ENCODE data around the gene VPS35L. TPM values are rescaled to one million over a fixed set of nuclear protein-coding genes. Genes with fewer than 3 reads are reported as not detected.

VPS35L gene
- total and polyA plus RNA-seq, 2 of the 13 experiments (the other 11 are each of a cell fraction or from before 2014, with no cell fraction given), result 1.4 to 1.6 TPM

DNA sequence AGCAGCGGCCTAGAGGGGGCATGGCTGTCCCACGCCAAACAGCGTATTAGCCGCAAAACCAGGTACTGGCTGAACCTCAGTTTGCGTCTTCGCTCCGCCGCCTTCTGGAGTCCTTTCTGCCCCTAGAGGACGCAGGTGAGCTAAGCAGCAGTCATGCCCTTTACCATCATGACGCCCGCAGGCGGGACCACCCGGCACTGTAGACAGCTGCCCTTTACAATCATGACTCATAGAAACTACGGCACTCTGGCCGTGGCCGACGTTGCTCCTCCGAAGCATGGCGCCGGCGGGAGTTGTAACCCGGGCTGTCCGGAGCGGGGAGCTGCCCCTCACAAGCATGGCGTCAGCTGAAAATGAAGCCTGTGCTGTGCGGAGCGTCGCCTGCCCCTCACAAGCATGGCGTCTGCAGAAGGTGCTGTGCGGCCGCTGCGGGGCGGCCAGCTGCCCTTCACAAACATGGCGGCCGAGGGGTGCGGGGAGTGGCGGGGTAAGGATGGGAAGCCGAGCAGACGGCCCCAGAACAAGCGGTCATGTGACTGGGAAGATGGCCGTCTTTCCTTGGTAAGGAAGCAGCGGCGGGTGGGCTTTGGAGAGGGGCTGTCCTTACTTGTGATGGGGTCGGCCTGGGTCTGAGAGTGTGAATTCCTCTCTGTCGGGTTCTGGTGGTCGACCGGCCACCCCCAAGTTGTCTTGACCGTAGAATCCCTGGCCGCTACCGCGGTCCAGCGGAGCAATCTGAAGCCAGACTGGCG is at the start of gene VPS35L (continued):
- TF ChIP-seq, protein P1, sequence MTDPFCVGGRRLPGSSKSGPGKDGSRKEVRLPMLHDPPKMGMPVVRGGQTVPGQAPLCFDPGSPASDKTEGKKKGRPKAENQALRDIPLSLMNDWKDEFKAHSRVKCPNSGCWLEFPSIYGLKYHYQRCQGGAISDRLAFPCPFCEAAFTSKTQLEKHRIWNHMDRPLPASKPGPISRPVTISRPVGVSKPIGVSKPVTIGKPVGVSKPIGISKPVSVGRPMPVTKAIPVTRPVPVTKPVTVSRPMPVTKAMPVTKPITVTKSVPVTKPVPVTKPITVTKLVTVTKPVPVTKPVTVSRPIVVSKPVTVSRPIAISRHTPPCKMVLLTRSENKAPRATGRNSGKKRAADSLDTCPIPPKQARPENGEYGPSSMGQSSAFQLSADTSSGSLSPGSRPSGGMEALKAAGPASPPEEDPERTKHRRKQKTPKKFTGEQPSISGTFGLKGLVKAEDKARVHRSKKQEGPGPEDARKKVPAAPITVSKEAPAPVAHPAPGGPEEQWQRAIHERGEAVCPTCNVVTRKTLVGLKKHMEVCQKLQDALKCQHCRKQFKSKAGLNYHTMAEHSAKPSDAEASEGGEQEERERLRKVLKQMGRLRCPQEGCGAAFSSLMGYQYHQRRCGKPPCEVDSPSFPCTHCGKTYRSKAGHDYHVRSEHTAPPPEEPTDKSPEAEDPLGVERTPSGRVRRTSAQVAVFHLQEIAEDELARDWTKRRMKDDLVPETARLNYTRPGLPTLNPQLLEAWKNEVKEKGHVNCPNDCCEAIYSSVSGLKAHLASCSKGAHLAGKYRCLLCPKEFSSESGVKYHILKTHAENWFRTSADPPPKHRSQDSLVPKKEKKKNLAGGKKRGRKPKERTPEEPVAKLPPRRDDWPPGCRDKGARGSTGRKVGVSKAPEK (CRISPR knock-in tag; IDR thresholded peaks at IDR 0.05; ENCODE audit: borderline replicate concordance), result 0 out of 2 replicates have a peak, but pooled peaks have one; percentile 47
- TF ChIP-seq ASH2L (IDR thresholded peaks at IDR 0.05; ENCODE audit: insufficient read length, low read depth, low read length), result peak; percentile 60
- TF ChIP-seq ZNF703 (CRISPR knock-in tag; IDR thresholded peaks at IDR 0.05; ENCODE audit: borderline replicate concordance), result no peak
- TF ChIP-seq, protein P2, sequence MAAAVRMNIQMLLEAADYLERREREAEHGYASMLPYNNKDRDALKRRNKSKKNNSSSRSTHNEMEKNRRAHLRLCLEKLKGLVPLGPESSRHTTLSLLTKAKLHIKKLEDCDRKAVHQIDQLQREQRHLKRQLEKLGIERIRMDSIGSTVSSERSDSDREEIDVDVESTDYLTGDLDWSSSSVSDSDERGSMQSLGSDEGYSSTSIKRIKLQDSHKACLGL (CRISPR knock-in tag; IDR thresholded peaks at IDR 0.05), result peak; percentile 67; the same call in 1 of the 2 replicates
- peak; percentile 32; the same call in 1 of the 2 replicates for TF ChIP-seq ZNF629 (CRISPR knock-in tag; conservative IDR thresholded peaks at IDR 0.05)
- TF ChIP-seq, protein P3, sequence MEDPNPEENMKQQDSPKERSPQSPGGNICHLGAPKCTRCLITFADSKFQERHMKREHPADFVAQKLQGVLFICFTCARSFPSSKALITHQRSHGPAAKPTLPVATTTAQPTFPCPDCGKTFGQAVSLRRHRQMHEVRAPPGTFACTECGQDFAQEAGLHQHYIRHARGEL (CRISPR knock-in tag; IDR thresholded peaks at IDR 0.05), result peak; percentile 34; the same call in 1 of the 2 replicates
- no peak for TF ChIP-seq ZNF773 (CRISPR knock-in tag; IDR thresholded peaks at IDR 0.05; ENCODE audit: borderline replicate concordance)
- TF ChIP-seq ZNF550 (CRISPR knock-in tag; IDR thresholded peaks at IDR 0.05; ENCODE audit: borderline replicate concordance), result 0 out of 2 replicates have a peak, but pooled peaks have one; percentile 47
- TF ChIP-seq NONO (IDR thresholded peaks at IDR 0.05), result no peak
- TF ChIP-seq NONO (CRISPR knock-in tag; conservative IDR thresholded peaks at IDR 0.05), result peak; percentile 89
- TF ChIP-seq, protein P4, sequence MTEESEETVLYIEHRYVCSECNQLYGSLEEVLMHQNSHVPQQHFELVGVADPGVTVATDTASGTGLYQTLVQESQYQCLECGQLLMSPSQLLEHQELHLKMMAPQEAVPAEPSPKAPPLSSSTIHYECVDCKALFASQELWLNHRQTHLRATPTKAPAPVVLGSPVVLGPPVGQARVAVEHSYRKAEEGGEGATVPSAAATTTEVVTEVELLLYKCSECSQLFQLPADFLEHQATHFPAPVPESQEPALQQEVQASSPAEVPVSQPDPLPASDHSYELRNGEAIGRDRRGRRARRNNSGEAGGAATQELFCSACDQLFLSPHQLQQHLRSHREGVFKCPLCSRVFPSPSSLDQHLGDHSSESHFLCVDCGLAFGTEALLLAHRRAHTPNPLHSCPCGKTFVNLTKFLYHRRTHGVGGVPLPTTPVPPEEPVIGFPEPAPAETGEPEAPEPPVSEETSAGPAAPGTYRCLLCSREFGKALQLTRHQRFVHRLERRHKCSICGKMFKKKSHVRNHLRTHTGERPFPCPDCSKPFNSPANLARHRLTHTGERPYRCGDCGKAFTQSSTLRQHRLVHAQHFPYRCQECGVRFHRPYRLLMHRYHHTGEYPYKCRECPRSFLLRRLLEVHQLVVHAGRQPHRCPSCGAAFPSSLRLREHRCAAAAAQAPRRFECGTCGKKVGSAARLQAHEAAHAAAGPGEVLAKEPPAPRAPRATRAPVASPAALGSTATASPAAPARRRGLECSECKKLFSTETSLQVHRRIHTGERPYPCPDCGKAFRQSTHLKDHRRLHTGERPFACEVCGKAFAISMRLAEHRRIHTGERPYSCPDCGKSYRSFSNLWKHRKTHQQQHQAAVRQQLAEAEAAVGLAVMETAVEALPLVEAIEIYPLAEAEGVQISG (CRISPR knock-in tag; IDR thresholded peaks at IDR 0.05), result peak; percentile 97
- no peak for TF ChIP-seq GPN1 (CRISPR knock-in tag; IDR thresholded peaks at IDR 0.05; ENCODE audit: borderline replicate concordance)
- TF ChIP-seq, protein P5, sequence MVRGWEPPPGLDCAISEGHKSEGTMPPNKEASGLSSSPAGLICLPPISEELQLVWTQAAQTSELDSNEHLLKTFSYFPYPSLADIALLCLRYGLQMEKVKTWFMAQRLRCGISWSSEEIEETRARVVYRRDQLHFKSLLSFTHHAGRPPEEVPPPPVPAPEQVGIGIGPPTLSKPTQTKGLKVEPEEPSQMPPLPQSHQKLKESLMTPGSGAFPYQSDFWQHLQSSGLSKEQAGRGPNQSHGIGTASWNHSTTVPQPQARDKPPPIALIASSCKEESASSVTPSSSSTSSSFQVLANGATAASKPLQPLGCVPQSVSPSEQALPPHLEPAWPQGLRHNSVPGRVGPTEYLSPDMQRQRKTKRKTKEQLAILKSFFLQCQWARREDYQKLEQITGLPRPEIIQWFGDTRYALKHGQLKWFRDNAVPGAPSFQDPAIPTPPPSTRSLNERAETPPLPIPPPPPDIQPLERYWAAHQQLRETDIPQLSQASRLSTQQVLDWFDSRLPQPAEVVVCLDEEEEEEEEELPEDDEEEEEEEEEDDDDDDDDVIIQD (CRISPR knock-in tag; IDR thresholded peaks at IDR 0.05; ENCODE audit: low read depth), result no peak
- peak; percentile 4; the same call in 1 of the 2 replicates for TF ChIP-seq SATB2 (CRISPR knock-in tag; IDR thresholded peaks at IDR 0.05)
- peak; percentile 94 for TF ChIP-seq BORCS8-MEF2B (CRISPR knock-in tag; IDR thresholded peaks at IDR 0.05)
- no peak for TF ChIP-seq PRMT3 (CRISPR knock-in tag; IDR thresholded peaks at IDR 0.05; ENCODE audit: borderline replicate concordance, low read depth)
- TF ChIP-seq, protein P6, sequence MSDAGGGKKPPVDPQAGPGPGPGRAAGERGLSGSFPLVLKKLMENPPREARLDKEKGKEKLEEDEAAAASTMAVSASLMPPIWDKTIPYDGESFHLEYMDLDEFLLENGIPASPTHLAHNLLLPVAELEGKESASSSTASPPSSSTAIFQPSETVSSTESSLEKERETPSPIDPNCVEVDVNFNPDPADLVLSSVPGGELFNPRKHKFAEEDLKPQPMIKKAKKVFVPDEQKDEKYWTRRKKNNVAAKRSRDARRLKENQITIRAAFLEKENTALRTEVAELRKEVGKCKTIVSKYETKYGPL (CRISPR knock-in tag; IDR thresholded peaks at IDR 0.05), result no peak; the same call in 1 of the 2 replicates
- TF ChIP-seq, protein P7, sequence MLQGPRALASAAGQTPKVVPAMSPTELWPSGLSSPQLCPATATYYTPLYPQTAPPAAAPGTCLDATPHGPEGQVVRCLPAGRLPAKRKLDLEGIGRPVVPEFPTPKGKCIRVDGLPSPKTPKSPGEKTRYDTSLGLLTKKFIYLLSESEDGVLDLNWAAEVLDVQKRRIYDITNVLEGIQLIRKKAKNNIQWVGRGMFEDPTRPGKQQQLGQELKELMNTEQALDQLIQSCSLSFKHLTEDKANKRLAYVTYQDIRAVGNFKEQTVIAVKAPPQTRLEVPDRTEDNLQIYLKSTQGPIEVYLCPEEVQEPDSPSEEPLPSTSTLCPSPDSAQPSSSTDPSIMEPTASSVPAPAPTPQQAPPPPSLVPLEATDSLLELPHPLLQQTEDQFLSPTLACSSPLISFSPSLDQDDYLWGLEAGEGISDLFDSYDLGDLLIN (CRISPR knock-in tag; IDR thresholded peaks at IDR 0.05; ENCODE audit: borderline replicate concordance), result no peak

Data from HepG2 (cell line).